ENCODE measurements around the gene SLC2A14.
"Not testable (repeated sequence)": the region's sequence is repeated elsewhere in the genome, so short reads cannot be mapped to it uniquely, and the experiment has no call there.

Gene SLC2A14

DNA sequence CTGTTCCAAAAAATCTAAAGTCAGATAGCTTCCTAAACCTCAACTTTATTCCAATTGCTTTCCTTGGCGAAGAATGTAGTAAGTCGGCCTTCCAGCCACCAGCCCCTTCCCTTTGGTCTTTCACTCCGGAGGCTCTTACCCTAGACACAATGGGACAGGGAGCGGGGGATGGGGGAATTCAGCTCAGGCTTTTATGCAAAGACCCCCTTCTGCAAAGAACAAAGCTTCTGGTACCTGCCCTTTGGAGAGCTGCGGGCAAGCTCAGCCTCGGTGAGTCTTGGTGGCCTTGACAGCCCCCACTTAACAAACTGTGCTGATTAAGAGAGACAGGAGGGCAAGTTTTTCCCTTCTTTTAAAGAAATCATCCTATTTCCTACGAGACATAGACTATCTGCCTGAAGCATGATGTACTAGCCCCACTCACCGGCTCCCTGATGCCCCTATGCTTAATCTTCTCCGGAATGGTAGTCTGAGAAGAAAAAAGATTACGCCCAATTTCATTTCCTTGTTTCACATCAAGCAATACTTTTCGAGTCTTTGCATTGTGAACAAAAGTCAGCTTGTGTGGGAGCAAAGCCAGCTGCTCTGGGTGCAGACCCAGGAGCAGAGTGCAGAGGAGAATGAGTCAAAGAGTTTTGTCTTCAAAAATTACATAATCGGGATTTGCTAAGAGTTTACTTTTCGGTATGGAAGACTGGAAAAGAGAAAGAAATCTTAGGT is 85.0 kb downstream of the SLC2A14 start:
- DNase-seq (ENCODE audit: low read depth) = no peak
- H3K4me3 ChIP-seq (ENCODE audit: low read depth, low read length) = no peak overlapping the region

DNA sequence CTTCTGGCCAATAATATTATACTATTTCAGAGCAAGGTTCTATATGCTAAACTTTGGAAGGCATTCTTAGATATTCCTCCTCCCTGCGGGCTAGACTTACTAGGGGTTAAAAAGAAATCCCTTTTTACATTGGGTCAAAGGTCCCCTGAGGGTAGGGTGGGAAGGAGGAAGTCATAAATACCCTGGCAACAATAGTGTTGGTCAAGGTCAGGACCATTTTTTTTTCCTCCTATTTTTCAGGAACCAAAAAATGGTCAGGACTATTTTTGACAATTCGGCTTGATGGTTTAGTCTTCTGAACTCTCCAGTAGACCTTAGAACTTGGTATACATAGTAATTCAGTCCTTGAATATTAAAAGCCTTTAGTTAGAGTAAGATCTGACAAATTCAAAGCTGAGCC is 88.0 kb downstream of the SLC2A14 start:
- DNase-seq (ENCODE audit: low read depth) = no peak

DNA sequence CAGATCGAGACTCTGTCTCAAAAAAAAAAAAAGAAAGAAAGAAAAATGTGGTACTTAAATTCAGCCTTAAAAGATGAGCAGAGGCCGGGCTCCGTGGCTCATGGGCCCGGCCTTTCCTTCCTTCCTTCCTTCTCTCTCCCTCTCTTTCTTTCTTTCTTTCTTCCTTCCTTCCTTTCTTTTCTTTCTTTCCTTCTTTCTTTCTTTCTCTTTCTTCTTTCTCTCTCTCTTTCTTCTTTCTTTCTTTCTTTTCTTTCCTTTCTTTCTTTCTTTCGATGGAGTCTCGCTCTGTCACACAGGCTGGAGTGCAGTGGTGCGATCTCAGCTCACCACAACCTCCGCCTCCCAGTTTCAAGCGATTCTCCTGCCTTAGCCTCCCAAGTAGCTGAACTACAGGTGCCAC is 89.3 kb downstream of the SLC2A14 start:
- H3K4me3 ChIP-seq (ENCODE audit: low read depth, low read length); DNase-seq (ENCODE audit: low read depth): not testable (repeated sequence)

More for the DNA sequence above, 88.0 kb downstream of the SLC2A14 start:
- no peak overlapping the region for H3K4me3 ChIP-seq (ENCODE audit: low read depth, low read length)

DNA sequence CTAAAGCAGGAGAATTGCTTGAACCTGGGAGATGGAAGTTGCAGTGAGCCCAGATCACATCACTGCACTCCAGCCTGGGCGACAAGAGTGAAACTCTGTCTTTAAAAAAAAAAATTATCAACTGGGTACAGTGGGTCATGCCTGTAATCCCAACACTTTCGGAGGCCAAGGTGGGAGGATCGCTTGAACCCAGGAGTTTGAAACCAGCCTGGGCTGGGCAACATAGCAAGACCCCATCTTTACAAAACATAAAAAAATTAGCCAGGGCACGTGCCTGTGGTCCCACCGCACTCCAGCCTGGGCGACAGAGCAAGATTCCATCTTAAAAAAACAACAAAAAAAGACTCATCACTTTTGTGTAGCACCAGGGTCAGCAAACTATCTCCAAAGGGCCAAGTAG is 90.7 kb downstream of the SLC2A14 start:
- H3K4me3 ChIP-seq (ENCODE audit: low read depth, low read length) = no peak overlapping the region
- DNase-seq (ENCODE audit: low read depth) = no peak

DNA sequence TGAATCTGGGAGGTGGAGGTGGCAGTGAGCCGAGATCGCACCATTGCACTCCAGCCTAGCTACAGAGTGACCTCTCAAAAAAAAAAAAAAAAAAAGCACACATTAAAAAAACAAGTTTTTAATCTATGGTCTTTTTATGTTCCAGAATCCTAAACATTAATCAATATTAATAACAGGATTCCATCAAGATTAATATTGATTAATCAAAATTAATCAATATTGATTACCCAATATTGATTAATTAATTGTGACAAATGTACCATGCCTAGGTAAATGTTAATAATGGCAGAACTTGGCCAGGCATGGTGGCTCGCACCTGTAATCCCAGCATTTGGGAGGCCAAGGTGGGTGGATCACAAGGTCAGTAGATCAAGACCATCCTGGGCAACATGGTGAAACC is 91.4 kb downstream of the SLC2A14 start:
- DNase-seq (ENCODE audit: low read depth) = no peak
- H3K4me3 ChIP-seq (ENCODE audit: low read depth, low read length) = no peak overlapping the region

DNA sequence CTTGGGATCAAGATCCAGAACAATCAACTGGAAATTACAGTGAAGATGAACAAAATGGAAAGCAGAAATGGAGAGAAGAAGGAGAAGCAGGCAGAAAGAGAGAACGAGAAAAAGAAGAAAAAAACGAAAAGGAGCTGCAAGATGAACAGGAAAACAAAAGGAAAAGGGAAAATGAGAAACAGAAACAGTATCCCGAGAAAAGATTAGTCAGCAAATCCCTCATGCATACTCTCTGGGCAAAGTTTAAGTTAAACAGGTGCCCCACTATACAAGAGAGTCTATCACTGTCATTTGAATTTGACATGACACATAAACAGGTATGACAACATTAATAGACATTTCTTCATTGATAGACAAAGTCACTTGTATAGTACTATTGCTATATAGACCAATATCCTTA is 102.7 kb downstream of the SLC2A14 start:
- H3K4me3 ChIP-seq (ENCODE audit: low read depth, low read length) = no peak overlapping the region
- DNase-seq (ENCODE audit: low read depth) = no peak

All from skeletal muscle cell (primary cell).